Activated effector memory CD4-positive, alpha-beta T cell treated with Interleukin-2 at 50 U/mL for 16 hours (primary cell): ENCODE data around the gene HSF2BP.
A peak's percentile ranks its signal among the peaks of the same experiment; 100 is the strongest.

ENCODE experiments used
- DNase-seq: peaks from one replicate; pipeline ENCODE4 v3.0.0-alpha.2; 2020

The HSF2BP gene

GRCh38 chr21:43648171-43648570 is 11.1 kb downstream of the HSF2BP start:
- DNase-seq: no peak

GRCh38 chr21:43646550-43647260 is 12.6 kb downstream of the HSF2BP start:
- DNase-seq: peak; percentile 70

GRCh38 chr21:43645976-43646375 is 13.3 kb downstream of the HSF2BP start:
- no peak for DNase-seq

- no peak for DNase-seq
Measured at GRCh38 chr21:43645136-43645891, 14.0 kb downstream of the HSF2BP start.

GRCh38 chr21:43644609-43645008 is 14.7 kb downstream of the HSF2BP start:
- DNase-seq: no peak

GRCh38 chr21:43644071-43644470 is 15.2 kb downstream of the HSF2BP start:
- no peak for DNase-seq

- DNase-seq: no peak
Measured at GRCh38 chr21:43643193-43643592, 16.1 kb downstream of the HSF2BP start.

GRCh38 chr21:43640400-43640799 is 18.9 kb downstream of the HSF2BP start:
- no peak for DNase-seq

- DNase-seq: no peak
Measured at GRCh38 chr21:43639470-43640353, 19.6 kb downstream of the HSF2BP start.

- no peak for DNase-seq
Measured at GRCh38 chr21:43637530-43638158, 21.6 kb downstream of the HSF2BP start.

- no peak for DNase-seq
Measured at GRCh38 chr21:43635436-43635835, 23.9 kb downstream of the HSF2BP start.

- DNase-seq: no peak
Measured at GRCh38 chr21:43634618-43635017, 24.7 kb downstream of the HSF2BP start.

GRCh38 chr21:43632373-43632905 is 26.8 kb downstream of the HSF2BP start:
- no peak for DNase-seq

GRCh38 chr21:43631411-43632107 is 27.7 kb downstream of the HSF2BP start:
- DNase-seq: no peak

GRCh38 chr21:43627527-43627926 is 31.8 kb downstream of the HSF2BP start:
- no peak for DNase-seq

- no peak for DNase-seq
Measured at GRCh38 chr21:43626390-43626789, 32.9 kb downstream of the HSF2BP start.

- no peak for DNase-seq
Measured at GRCh38 chr21:43624339-43624738, 34.9 kb downstream of the HSF2BP start.

- no peak for DNase-seq
Measured at GRCh38 chr21:43623588-43623987, 35.7 kb downstream of the HSF2BP start.

GRCh38 chr21:43622796-43623195 is 36.5 kb downstream of the HSF2BP start:
- DNase-seq: no peak

- DNase-seq: no peak
Measured at GRCh38 chr21:43619856-43620255, 39.4 kb downstream of the HSF2BP start.

GRCh38 chr21:43619344-43619743 is 39.9 kb downstream of the HSF2BP start:
- DNase-seq: no peak

- DNase-seq: no peak
Measured at GRCh38 chr21:43618940-43619339, 40.3 kb downstream of the HSF2BP start.
